A673 (cell line): ENCODE data around the gene CDK17. TPM values are rescaled to one million over a fixed set of nuclear protein-coding genes. Genes with fewer than 3 reads are reported as not detected.

ENCODE experiments used
- BruUV-seq: library from RNA; stranded (reverse); fragments of 400-500 nt; replicated peaks from 2 replicates; lab custom pipeline; 2021; lab: Mats Ljungman, UMichigan
- CTCF ChIA-PET: fragments of 300-600 bp; sonication (Branson Sonifier 250); formaldehyde crosslinking; loops from one replicate; lab custom pipeline; 2022; ENCODE audit warnings: antibody characterized with exemption; lab: Charles Lee
- POLR2A ChIA-PET: fragments of 300-600 bp; sonication (Branson Sonifier 250); formaldehyde crosslinking; loops from one replicate; lab custom pipeline; 2022; ENCODE audit warnings: antibody characterized with exemption; ENCODE audit not compliant: low non-redundant PET; lab: Charles Lee
- DNase-seq: peaks from one replicate; pipeline ENCODE4 v3.0.0-alpha.2; 2015; ENCODE audit warnings: low spot score
- H3K27ac ChIP-seq: fragments of 200-600 bp; sonication (generic); 2 replicates; pipeline ENCODE4 v1.5.1; 2016; ENCODE audit warnings: mixed run types, low read depth, mild to moderate bottlenecking, mixed read lengths, antibody characterized with exemption, low read length; ENCODE audit not compliant: poor library complexity, severe bottlenecking
- H3K27me3 ChIP-seq: fragments of 200-600 bp; sonication (generic); replicated peaks from 2 replicates; pipeline ENCODE4 v1.6.1; 2017; ENCODE audit warnings: mixed run types, low read depth, mild to moderate bottlenecking, mixed read lengths, antibody characterized with exemption, low read length; ENCODE audit not compliant: insufficient read depth, poor library complexity
- H3K36me3 ChIP-seq: fragments of 200-600 bp; sonication (generic); 2 replicates; pipeline ENCODE4 v1.6.1; 2016; ENCODE audit warnings: mixed run types, mild to moderate bottlenecking, mixed read lengths, antibody characterized with exemption, low read length; ENCODE audit not compliant: insufficient read depth, poor library complexity, severe bottlenecking
- H3K4me1 ChIP-seq: fragments of 200-600 bp; sonication (generic); 2 replicates; pipeline ENCODE4 v1.6.1; 2017; ENCODE audit warnings: mixed run types, mild to moderate bottlenecking, mixed read lengths, antibody characterized with exemption, low read length; ENCODE audit not compliant: insufficient read depth, poor library complexity, severe bottlenecking
- H3K4me3 ChIP-seq: fragments of 200-600 bp; sonication (generic); 2 replicates; pipeline ENCODE4 v1.5.1; 2016; ENCODE audit warnings: low read depth, mixed run types, mild to moderate bottlenecking, mixed read lengths, low read length; ENCODE audit not compliant: poor library complexity, severe bottlenecking
- H3K9me3 ChIP-seq: fragments of 200-600 bp; sonication (generic); 2 replicates; pipeline ENCODE4 v1.6.1; 2016; ENCODE audit warnings: mixed run types, low read depth, mild to moderate bottlenecking, mixed read lengths, antibody characterized with exemption, low read length; ENCODE audit not compliant: poor library complexity, severe bottlenecking
- EZH2 ChIP-seq: fragments of 200-600 bp; sonication (generic); IDR thresholded peaks from 2 replicates; pipeline ENCODE4 v1.6.1; 2017; ENCODE audit warnings: borderline replicate concordance, low read depth, mild to moderate bottlenecking, mixed read lengths, antibody characterized with exemption, low read length; ENCODE audit not compliant: poor library complexity, severe bottlenecking
- intact Hi-C: fragments of 100-400 bp; cut with micrococcal nuclease; formaldehyde crosslinking; loops from one replicate; pipeline ENCODE4 v1.10.0; 2022; ENCODE audit not compliant: unreplicated experiment
- total RNA-seq: library from RNA; stranded (reverse); gene quantifications from 2 replicates; pipeline ENCODE4 v1.2.3, GENCODE V29; 2021
- TF ChIP-seq, protein P1 (sequence below): fragments of 300-800, 200-600 bp; sonication (generic); conservative IDR thresholded peaks from 2 replicates; pipeline ENCODE4 v1.5.1; 2017; ENCODE audit warnings: low read depth, mild to moderate bottlenecking, antibody characterized with exemption, low read length, moderate library complexity, mixed read lengths

Gene CDK17
- total RNA-seq, 1 experiment from 2014 or later: 34.8 TPM

DNA sequence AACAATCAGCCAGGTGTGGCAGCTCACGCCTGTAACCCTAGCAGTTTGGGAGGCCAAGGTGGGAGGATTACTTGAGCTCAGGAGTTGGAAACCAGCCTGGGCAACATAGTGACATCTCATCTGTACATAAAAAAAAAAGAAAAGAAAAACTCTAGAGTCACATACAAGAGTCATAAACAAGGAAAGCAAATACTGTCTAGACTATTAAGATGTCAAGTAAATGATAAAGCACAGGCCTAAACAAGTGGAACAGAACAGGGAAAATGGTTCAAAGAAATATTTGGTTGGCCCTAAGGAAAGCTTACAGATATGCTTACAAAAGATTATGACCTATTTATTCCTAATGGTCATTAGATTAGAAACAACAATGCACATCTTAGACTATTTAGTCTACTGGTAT is 12.3 kb downstream of the CDK17 start:
- Histone ChIP-seq H3K4me1 (peaks cover 13% of the 10 kb centered on the region), H3K9me3 (no peaks in the 10 kb centered on the region), H3K27me3 (no peaks in the 10 kb centered on the region), H3K4me3 (no peak overlapping the region), H3K27ac (no peak overlapping the region), H3K36me3 (no peaks in the 10 kb centered on the region)
- intact Hi-C loops: no loop called here
- POLR2A ChIA-PET: no interaction called here
- no peak for TF ChIP-seq EZH2
- TF ChIP-seq, protein P1, sequence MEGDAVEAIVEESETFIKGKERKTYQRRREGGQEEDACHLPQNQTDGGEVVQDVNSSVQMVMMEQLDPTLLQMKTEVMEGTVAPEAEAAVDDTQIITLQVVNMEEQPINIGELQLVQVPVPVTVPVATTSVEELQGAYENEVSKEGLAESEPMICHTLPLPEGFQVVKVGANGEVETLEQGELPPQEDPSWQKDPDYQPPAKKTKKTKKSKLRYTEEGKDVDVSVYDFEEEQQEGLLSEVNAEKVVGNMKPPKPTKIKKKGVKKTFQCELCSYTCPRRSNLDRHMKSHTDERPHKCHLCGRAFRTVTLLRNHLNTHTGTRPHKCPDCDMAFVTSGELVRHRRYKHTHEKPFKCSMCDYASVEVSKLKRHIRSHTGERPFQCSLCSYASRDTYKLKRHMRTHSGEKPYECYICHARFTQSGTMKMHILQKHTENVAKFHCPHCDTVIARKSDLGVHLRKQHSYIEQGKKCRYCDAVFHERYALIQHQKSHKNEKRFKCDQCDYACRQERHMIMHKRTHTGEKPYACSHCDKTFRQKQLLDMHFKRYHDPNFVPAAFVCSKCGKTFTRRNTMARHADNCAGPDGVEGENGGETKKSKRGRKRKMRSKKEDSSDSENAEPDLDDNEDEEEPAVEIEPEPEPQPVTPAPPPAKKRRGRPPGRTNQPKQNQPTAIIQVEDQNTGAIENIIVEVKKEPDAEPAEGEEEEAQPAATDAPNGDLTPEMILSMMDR: no peak
- DNase-seq: no peak
- CTCF ChIA-PET: no interaction called here
- no TSS peak for BruUV-seq

DNA sequence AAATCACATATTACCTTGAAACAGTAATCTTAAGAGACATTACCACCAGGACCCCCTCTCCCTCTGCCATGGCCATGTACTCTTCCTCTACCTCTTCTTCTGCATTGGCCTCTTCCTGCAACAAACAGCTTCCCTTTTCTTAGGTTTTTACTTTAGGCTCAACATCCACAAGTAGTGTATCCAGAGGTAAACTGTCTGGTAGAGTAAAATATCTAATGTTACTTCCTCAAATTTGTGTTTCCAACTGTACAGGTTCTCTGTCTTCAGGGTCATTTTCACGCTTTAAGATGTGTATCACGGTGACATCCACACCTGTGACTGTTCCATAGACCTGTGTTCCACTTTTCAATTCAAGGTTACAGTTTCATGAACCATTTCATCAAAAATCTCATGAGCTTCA is 13.4 kb downstream of the CDK17 start:
- BruUV-seq: no TSS peak
- POLR2A ChIA-PET: no interaction called here
- no peak for DNase-seq
- no peaks in the 10 kb centered on the region for H3K27me3 ChIP-seq
- intact Hi-C loops: no loop called here
- H3K27ac ChIP-seq: peak overlapping the region; percentile 24
- CTCF ChIA-PET: no interaction called here
- no peak overlapping the region for H3K4me3 ChIP-seq
- peaks cover 3% of the 10 kb centered on the region for H3K4me1 ChIP-seq
- no peaks in the 10 kb centered on the region for H3K36me3 ChIP-seq
- TF ChIP-seq EZH2: no peak
- TF ChIP-seq, protein P1: no peak
- H3K9me3 ChIP-seq: peaks cover 9% of the 10 kb centered on the region

DNA sequence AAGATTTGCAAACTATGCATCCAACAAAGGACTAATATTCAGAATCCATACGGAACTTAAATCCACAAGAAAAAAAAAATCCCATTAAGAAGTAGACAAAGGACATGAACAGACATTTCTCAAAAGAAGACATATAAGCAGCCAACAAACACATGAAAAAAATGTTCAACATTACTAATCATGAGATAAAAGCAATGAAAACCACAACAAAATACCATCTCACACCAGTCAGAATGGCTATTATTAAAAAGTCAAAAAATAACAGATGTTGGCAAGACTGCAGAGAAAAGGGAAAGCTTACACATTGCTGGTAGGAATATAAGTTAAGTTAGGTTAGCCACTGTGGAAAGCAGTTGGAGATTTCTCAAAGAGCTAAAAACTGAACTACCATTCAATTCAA is 16.2 kb downstream of the CDK17 start:
- Histone ChIP-seq H3K4me1 (no peaks in the 10 kb centered on the region), H3K4me3 (no peak overlapping the region), H3K27me3 (no peaks in the 10 kb centered on the region), H3K9me3 (peaks cover 9% of the 10 kb centered on the region), H3K36me3 (no peaks in the 10 kb centered on the region), H3K27ac (no peak overlapping the region)
- ChIA-PET POLR2A (no interaction called here), CTCF (no interaction called here)
- BruUV-seq: no TSS peak
- TF ChIP-seq, protein P1: no peak
- TF ChIP-seq EZH2: no peak
- no peak for DNase-seq
- intact Hi-C loops: no loop called here
